H4 (cell line): ENCODE measurements around the gene ZDHHC18. TPM values are rescaled to one million over a fixed set of nuclear protein-coding genes. Genes with fewer than 3 reads are reported as not detected.
"Not testable (repeated sequence)": the region's sequence is repeated elsewhere in the genome, so short reads cannot be mapped to it uniquely, and the experiment has no call there.

ENCODE experiments used
- DNase-seq: peaks from one replicate; pipeline ENCODE4 v3.0.0-alpha.2; 2015; ENCODE audit warnings: low spot score
- total RNA-seq: library from RNA; depleted of rRNA; stranded (reverse); fragments of >200 nt; shearing (Covaris generic); gene quantifications from 2 replicates; pipeline ENCODE4 v1.2.3, GENCODE V29; 2014

The ZDHHC18 gene
- total RNA-seq, 1 experiment from 2014 or later, result 13.8 TPM

DNA sequence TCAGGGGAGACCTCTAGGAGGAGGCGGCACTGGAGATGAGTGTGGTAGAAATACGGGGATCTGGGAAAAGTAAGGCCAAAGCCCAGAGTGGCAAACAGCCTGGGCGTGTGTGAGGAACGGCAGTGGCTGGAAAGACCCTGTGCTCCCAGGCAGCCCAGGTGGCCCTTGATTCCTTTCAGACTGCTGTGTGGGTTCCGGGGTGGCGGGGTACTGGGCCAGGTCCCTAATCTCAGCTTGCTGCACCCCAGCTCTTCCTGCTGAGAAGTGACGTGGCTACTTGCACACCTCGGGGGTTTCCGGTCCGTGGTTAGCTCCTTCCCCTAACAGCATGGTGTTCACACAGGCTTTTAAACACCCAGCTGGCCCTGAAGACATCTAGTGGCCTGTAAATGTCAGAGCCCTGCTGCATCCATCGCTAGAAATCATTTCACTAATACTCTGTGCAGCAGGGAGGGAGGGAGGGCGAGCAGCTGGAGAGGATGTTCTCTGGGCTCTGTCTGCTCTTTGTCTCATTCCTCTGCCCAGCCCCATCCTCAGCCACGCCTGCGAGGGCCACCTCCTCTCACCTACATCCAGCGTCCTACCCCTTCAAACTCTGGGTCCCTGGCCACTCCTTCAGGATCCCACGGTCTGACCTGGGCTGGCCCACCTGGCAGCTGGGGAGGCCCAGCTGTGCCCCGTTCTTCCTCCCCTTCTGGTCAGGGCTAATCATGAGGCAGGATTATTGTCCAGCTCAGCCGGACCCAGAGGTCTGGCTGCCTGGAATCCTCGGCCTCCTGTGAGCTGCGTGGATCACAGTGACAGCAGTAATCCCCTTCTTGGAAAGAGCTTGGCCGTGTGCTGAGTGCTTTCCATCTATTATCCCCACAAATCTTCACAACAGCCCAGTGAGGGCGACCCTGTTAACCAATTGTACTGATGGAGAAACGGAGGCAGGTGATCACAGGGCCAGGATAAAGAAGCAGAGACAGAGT is 7.2 kb downstream of the ZDHHC18 start:
- DNase-seq, result no peak

DNA sequence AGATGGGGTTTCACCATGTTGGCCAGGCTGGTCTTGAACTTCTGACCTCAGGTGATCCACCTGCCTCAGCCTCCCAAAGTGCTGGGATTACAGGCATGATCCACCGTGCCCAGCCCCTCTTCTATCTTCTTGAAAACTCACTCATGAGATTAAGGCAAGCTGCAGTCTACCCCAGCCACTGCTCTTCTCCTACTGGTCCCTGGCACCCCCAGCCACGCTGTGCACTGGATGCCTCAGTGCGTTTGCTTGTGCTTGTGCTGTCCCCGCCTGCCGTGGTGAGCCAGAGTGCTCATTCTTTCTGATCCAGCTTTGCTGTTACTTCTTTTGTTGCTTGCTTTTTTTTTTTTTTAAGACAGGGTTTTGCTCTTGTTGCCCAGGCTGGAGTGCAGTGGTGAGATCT is 11.2 kb downstream of the ZDHHC18 start:
- DNase-seq, result not testable (repeated sequence)

DNA sequence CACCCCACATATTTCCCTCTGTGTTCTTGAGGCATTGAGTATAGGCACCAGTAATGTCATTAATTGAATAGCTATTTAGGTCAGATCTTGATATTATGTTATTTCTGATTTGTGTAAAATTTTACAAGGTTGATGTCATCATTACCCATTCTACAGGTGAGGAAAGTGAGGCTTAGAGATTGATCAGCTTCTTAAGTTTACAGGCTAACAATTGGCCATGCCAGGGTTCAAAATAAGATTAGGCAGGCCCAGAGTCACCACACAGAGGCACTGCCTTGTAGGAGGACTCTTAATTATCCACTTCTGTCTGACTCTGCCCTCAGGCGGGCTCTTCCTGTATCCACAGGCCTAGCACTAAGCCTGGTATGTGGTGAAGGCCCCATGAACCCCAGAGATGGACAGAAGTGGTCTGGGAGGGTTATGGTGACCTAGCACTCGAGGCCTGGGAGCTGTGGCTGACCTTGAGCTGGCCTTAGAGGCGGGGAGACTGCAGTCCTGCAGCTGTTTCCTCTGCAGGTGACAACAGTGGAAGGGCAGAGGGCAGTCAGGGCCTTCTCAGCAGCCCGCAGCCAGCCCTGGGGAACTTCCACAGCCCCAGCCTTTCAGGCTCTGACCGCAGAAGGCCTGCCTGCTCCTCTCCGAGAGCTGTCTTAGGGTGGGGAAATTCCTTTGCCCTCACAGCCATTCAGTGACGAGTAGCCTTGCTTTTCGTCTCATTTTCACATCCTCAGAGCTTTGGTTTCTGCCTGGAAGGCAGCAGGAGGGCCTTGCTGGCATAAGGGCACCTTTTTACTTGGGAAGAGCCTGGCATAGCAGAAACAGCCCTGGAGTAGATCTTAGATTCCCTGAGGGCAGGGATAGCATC is 12.2 kb downstream of the ZDHHC18 start:
- no peak for DNase-seq

DNA sequence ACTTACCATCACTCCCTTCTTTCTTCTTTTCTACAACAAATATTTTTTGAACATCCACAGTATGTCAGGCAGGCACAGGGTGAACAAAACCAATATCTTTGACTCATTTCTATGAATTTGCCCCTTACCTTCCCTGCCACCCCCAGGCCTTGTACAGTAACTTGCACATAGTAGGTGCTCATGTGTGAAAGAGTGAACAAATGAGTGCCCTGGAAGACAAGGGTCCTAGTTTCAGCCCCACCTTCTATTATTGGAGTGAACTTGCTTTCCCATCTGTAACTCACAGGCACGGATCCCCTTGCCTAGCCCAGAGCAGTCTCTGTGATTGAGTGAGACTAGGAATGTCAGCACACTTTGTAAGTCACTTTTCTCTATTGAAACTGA is 12.8 kb downstream of the ZDHHC18 start:
- DNase-seq, result no peak

DNA sequence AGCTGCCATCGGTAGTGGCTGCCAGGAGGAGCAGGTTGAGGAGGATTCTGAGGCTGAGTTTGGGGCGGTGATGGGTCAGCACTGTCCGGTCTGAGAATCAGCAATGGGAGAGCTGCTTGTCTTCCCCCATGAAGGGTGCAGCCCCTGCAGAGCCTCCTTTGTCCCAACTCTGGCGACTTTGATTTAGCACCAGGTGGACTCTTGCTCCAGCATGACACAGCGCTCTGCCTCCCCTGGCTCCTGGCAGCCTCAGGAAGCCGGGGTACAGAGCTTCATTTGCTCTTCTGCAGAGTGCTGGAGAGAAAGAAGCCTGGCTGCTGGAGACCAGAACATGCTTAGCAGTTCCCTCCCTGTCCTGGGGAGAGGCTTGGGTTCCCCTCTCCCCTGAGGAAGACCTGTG is 13.3 kb downstream of the ZDHHC18 start:
- DNase-seq, result no peak

DNA sequence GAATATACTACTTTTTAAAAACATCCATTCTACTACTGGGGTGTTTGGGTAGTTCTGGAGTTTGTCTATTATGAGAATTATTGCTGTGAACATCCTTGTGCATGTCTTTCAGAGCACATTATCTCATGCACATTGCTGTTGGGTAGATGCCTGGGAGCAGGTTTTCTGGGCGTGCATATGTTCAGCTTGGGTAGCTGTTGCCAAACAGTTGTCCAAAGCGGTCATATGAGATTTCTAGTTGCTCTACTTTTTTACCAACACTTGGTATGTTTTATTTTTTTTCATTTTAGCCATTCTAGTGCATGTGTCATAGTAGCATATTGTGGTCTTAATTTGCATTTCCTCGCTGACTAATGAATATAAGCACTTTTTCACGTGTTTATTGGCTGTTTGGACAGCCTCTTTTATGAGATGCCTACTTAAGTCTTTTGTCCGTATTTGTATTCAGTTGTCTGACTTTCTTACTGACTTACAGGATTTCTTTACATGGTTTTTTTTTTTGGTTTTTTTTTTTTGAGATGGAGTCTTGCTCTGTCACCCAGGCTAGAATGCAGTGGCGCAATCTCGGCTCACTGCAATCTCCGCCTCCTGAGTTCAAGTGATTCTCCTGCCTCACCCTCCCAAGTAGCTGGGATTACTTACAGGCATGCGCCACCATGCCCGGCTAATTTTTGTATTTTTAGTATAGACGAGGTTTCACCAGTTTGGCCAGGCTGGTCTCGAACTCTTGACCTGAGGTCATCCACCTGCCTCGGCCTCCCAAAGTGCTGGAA is 18.1 kb downstream of the ZDHHC18 start:
- no peak for DNase-seq

DNA sequence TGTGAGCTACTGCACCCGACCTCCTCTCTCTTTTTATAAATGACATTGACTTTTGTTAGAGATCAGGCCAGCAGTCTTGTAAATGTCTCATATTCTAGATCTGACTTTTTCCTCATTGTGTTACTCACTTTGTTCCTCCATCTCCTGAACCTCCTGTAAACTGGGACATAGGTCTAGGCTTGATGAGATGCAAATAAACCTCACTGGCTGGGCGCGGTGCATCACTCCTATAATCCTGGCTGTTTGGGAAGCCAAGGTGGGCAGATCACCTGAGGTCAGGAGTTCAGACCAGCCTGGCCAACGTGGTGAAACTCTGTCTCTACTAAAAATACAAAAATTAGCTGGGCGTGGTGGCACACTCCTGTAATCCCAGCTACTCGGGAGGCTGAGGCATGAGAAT is 21.3 kb downstream of the ZDHHC18 start:
- DNase-seq, result not testable (repeated sequence)

DNA sequence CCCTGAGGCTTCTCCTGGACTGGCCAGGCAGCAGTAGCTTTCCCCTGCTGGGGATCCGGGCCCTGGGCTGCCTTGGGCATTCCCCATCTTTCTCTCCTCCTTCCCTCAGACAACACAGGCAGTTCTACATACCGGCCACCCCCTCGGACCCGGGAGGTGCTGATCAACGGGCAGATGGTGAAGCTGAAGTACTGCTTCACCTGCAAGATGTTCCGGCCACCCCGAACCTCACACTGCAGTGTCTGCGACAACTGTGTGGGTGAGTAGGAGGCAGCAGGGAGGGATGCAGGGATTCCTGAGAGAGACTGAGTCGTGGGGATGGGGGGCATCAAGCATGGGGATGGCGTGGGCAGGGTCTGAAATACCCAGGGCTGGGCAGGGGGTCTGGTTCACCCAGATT is 22.0 kb downstream of the ZDHHC18 start:
- no peak for DNase-seq

DNA sequence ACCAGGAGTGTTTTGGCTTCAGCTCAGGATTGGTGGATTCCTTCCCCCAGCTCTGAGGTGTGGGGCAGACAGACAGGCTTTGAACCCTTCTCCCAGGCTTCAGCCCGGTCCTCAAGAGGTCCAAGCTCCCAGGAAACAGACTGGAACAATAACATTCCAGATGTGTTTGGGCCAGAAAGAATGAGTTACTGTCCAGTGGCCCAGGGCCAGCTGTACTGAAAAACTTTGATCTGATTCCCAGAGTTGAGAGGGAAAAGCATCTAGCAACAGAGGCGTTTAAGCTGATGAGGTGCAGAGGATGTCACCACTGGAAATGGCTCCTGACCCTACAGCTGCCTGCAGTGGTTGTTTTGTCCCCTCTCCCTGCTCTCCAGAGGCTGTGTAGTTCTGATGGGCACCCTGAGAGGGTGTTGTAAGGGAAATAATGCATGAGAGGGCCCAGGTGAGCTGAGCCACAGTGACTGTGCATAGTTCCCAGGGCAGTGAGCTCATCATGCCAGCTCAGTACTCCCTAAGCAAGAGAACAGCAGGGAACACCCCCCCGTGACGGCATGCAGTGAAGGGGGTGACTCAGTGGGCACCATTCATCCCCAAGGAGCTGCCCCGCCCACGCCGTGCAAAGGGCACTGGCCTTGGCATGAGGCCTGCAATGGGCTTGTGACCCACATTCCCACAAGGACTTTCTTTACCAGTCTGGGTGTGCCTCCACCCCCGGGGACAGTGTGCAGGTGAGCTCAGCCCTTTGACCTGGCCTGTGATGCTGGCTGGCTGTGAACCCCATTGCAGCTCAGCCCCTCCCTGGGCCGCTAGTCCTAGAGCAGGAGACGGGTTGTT is 22.7 kb downstream of the ZDHHC18 start:
- peak; percentile 79 for DNase-seq

DNA sequence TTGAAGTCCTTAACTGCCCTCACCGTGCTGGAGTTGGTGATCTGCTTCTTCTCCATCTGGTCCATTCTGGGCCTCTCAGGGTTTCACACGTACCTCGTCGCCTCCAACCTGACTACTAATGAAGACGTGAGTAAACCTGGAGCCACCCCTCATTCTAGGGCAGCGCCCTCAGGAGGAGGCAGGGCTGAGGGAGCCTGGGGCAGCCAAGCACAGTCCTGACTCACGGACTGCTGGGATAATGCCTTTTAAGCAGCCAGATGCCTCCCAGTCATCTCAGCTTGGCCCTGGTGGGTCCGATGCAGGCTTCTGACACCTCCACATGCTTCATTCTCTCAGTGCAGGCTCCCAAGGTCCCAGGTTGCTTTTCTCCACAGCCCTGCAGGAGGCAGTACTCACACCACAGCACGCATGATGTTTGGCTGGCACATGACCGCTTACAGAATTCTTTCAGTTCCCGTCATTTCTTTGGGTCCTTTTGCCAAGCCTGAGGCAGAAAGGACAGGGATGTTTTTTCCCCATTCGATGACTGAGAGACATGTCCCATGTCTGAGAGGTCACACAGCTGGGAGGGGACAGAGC is 24.7 kb downstream of the ZDHHC18 start:
- DNase-seq, result no peak

DNA sequence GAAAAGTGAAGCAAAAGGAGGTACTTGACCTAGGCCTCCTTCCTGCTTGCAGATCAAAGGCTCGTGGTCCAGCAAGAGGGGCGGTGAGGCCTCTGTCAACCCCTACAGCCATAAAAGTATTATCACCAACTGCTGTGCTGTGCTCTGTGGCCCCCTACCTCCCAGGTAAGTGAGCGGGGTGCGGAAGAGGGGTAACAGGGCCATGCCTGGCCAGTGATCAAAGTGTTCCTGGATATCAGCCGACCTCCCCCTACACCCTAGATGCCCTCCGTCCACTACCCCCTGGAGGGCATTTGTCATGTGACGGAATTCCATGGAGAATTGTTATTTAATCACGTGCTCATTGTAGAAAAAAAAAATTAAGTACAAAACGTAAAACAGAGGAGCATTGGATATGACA is 26.2 kb downstream of the ZDHHC18 start:
- DNase-seq, result no peak

DNA sequence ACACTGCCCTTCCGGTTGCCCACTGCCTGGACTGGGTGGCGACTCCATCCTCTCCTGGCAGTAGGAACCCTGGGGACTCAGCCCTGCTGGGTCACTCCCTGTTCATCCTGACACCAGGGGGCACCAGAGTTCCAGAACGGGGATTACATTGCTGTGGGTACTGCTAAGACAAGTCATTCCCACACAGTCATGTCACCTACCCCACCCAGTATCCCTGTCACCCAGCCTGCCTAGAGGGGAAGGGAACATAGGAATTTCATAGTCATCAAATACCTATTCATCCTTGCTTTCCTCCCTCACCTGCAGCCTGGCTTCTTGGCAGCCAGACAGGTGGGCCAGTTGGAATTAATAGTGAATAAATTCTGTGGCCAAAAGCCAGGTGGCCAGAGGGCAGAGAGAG is 26.7 kb downstream of the ZDHHC18 start:
- peak; percentile 80 for DNase-seq

DNA sequence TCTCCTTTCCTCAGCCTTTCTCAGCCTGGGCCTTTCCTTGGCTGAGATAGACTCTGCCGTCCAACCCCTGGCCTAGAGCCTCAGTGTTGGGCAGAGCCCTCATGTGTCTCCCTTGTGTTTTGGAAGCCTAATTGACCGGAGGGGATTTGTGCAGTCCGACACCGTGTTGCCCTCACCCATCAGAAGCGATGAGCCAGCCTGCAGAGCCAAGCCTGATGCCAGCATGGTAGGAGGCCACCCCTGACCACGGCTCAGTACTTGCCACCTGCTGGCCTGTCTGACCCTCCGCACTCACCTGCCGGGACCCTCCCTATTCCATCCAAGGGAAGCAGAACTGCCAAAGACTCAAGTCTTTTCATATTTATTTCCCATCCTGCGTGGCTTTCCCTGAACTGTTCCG is 27.1 kb downstream of the ZDHHC18 start:
- no peak for DNase-seq

DNA sequence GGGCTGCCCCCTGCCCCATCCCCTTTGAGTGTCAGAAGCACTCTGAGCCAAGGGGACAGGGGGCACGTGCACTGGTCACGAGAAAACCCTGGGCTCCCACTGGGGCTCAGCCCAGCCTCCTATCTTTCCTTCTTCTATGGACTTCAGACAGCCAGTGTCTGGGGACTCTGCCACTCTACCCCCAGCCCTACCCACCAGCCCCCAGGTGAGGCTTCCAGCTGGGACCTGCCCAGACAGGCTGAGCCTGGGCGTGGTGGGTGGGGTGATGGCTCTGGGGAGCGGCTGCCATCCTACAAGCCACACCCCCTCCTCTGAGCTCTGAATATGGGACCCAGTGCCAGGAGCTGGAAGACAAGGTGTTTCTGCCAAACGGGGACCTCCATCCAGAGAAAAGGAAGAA is 28.4 kb downstream of the ZDHHC18 start:
- DNase-seq, result no peak

DNA sequence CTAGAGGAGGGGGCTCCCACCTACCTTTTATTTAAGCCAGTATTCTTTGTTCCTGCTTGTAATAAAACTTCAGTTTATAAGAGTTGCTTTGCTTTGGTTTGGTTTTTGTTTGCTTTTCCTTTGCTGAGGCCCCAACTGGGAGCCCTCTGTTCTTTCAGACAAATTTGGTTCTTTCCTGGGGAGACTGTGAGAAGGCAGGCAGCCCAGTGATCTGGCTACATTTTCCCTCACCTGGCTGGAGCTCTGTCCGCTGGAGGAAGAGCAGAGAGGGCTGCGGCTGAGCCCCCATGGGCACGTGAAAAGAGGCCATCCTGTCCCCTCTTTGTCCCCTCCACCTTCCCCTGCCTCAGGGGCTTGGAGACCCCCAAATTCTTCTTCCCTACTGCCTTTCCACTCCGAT is 29.1 kb downstream of the ZDHHC18 start:
- no peak for DNase-seq

DNA sequence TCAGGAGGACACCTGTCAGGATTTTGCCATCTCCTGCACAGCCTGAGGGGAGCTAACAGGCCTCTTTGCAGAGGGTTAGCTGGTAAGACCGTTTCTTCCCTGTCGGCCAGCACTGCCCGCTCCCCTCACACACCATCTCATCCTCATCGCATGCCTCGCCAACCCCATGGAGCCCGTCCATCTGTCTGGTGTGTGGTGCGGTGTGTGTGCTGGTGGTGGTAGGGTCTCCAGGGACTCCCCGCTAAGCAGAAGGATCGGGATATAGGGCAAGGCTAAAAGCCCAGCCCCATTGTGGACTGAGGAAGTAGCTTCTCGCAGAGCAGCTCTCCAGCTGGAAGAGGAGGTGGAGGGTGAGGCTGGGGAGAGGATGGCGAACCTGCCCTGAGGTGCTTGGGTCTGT is 29.7 kb downstream of the ZDHHC18 start:
- no peak for DNase-seq

DNA sequence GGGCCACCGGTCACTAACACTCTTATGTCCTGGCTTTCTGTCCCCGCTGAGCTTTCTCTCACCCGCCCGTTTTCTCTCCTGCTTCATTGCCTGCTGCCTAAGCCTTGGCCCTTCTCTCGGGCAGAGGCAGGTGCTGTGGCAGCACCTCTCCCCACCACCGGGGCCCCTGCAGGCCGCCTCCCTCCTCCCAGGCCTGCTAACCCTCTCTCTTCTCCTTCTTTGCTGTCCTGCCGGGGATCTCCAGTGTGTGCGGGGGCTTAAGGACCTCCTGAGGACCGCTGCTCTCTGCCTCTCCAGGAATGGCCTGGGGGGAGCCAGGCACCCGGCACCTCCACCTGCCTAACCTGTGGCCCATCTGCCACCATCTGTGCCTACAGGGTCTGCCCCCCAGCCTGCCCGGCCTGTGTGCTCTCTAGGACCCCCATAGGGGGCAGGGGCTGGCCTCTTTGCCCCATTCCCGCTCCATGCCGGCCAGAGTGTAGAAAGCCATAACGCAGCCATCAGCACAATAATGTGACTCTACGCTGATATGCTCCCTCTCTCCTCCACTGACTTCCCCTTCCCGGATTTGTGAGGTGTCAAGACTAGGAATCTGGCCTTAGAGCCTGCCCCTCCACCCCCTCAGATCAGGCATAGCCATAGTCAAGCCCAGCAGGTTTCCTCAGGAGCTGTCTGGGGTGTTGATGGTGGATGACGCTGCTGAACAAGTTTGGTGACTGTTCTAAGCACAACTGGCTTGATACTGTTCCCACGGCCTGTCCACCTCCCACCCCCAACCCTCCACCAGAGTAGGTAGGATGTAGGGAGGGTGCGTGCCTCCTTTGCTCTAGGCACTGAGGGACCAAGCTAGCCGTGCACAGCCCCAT is 30.3 kb downstream of the ZDHHC18 start:
- no peak for DNase-seq

DNA sequence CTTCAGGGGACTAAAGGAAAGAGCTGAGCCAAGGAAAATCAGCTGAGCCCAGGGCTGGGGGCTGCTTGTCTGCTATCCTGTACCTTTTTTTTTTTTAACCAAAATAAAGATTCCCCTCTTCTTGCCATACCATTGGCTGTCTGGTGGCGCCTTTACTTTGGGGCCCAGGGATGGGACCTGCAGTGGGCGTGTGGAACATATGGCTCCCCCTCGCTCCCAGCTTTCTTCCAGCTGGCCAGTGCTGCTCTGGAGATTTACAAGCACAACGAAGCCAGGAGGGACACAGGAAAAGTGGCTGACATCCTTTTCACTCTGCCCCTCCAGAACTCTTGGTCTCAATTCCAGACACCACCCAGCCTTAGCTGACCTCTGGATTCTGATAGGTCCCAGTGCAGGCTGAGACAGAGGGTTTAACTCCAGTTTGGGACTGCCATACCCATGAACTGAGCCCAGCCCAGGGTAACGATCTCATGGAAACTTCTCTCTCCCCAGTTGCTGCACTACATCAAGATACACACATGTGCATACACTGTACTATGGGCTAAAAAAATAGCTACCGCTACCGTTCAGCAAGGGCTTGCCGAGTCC is 31.1 kb downstream of the ZDHHC18 start:
- no peak for DNase-seq

DNA sequence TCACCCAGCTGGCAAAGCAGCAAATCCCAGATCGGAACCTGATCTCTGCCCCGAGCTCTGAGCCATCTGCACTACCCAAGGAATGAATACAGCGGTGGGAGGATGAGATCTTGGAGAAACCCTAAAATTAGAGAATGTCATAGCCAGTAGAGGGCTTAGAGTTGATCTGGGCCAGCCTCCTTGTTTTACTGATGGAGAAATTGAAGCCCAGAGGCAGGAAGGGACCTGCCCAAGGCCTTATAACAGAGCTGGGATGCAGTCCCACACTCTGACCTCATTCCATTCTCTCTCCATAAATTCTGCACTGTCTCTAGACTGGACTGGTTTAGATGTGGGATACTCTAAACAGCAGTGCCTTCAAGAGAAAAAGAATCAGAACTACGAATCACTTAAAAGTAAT is 31.7 kb downstream of the ZDHHC18 start:
- DNase-seq, result no peak
